ENCODE results near the gene SUZ12. TPM values are rescaled to one million over a fixed set of nuclear protein-coding genes. Genes with fewer than 3 reads are reported as not detected.

The SUZ12 gene
- total and polyA plus RNA-seq, 9 of the 15 experiments (the other 6 are each of a cell fraction or from before 2014, with no cell fraction given), result 19.5 to 64.3 (median 47.2) TPM

GRCh38 chr17:31926100-31926729 is 10.6 kb upstream of the SUZ12 start (continued):
- no peak for TF ChIP-seq ZBTB40 (IDR thresholded peaks at IDR 0.05)
- TF ChIP-seq ZBTB40 (CRISPR knock-in tag; IDR thresholded peaks at IDR 0.05), result no peak

Measured in K562 (cell line).